Mesothelial cell of epicardium (in vitro differentiated cells): ENCODE measurements around the gene NELL1. TPM values are rescaled to one million over a fixed set of nuclear protein-coding genes. Genes with fewer than 3 reads are reported as not detected.

Experiments used
- DNase-seq, 2 experiments: peaks; one replicate each; pipeline ENCODE4 v3.0.0; 2021; ENCODE audit warnings: low spot score in 2 of 2; ENCODE audit not compliant: unreplicated experiment in 2 of 2
- H3K27ac Mint-ChIP-seq: 2 replicates; pipeline ENCODE4 v1.8.0; 2021; ENCODE audit warnings: mixed read lengths
- H3K27me3 Mint-ChIP-seq: 2 replicates; pipeline ENCODE4 v1.8.0; 2021; ENCODE audit warnings: low read depth, mixed read lengths
- H3K36me3 Mint-ChIP-seq: 2 replicates; pipeline ENCODE4 v1.8.0; 2021; ENCODE audit warnings: mixed read lengths
- H3K4me1 Mint-ChIP-seq: 2 replicates; pipeline ENCODE4 v1.8.0; 2021; ENCODE audit warnings: mixed read lengths
- H3K4me3 Mint-ChIP-seq: 2 replicates; pipeline ENCODE4 v1.8.0; 2021; ENCODE audit warnings: mild to moderate bottlenecking, moderate library complexity, mixed read lengths
- H3K9me3 Mint-ChIP-seq: 2 replicates; pipeline ENCODE4 v1.8.0; 2021; ENCODE audit warnings: mixed read lengths
- total RNA-seq: library from RNA; stranded (reverse); gene quantifications from 3 replicates; pipeline ENCODE4 v1.2.1, GENCODE V29; 2021
- TF ChIP-seq, protein P1 (sequence below): fragments of 200-600 bp; sonication (generic); IDR thresholded peaks from one replicate; pipeline ENCODE4 v1.5.0; 2021; ENCODE audit warnings: antibody characterized with exemption; ENCODE audit not compliant: unreplicated experiment

The NELL1 gene
- total RNA-seq, 1 donor from 2014 or later: 1.7 TPM

DNA sequence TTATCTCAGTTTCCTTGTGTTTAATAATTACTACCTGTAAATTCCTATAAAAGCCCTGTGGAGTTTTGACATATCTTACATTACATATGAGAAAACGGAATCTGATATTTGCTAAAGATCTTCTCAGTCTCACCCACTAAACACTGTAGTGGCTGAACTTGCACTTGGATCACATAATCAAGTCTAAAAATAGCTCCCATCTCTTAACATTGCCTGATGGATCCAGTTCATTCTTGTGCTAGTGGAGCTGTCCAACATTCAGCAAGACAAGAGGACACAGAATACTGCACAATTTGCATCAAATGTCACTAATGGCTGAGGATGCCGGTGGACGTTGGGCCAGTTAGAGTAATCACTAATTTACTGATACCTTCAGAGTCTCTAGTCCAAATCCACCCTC lies 953.6 kb downstream of the NELL1 start:
- DNase-seq: no peak
- TF ChIP-seq, protein P1, sequence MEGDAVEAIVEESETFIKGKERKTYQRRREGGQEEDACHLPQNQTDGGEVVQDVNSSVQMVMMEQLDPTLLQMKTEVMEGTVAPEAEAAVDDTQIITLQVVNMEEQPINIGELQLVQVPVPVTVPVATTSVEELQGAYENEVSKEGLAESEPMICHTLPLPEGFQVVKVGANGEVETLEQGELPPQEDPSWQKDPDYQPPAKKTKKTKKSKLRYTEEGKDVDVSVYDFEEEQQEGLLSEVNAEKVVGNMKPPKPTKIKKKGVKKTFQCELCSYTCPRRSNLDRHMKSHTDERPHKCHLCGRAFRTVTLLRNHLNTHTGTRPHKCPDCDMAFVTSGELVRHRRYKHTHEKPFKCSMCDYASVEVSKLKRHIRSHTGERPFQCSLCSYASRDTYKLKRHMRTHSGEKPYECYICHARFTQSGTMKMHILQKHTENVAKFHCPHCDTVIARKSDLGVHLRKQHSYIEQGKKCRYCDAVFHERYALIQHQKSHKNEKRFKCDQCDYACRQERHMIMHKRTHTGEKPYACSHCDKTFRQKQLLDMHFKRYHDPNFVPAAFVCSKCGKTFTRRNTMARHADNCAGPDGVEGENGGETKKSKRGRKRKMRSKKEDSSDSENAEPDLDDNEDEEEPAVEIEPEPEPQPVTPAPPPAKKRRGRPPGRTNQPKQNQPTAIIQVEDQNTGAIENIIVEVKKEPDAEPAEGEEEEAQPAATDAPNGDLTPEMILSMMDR: no peak
- peaks cover 3% of the 10 kb centered on the region for H3K27me3 Mint-ChIP-seq
- H3K36me3 Mint-ChIP-seq: no peaks in the 10 kb centered on the region
- no peaks in the 10 kb centered on the region for H3K9me3 Mint-ChIP-seq
- H3K4me3 Mint-ChIP-seq: no peak overlapping the region
- H3K27ac Mint-ChIP-seq: no peak overlapping the region
- H3K4me1 Mint-ChIP-seq: no peaks in the 10 kb centered on the region

Other genes starting within 250 kb of the NELL1 start
- gene SLC6A5, start 70.0 kb upstream of the NELL1 start, total RNA-seq: not detected in 3 replicates